Smooth muscle cell (in vitro differentiated cells): ENCODE measurements around the gene RRP7A. TPM values are rescaled to one million over a fixed set of nuclear protein-coding genes. Genes with fewer than 3 reads are reported as not detected.
"Not testable (repeated sequence)": the region's sequence is repeated elsewhere in the genome, so short reads cannot be mapped to it uniquely, and the experiment has no call there.

Experiments
- DNase-seq: peaks from one replicate; lab custom pipeline; 2025; ENCODE audit not compliant: unreplicated experiment; lab: John Stamatoyannopoulos, UW
- H2AFZ ChIP-seq: fragments of 200-600 bp; sonication (generic); 2 replicates; pipeline ENCODE4 v1.6.0; 2016; ENCODE audit warnings: antibody characterized with exemption, low read depth, mild to moderate bottlenecking
- H3F3A ChIP-seq: fragments of 200-600 bp; sonication (generic); 2 replicates; pipeline ENCODE4 v1.6.0; 2017; ENCODE audit warnings: antibody characterized with exemption, low read depth
- H3K27ac ChIP-seq: fragments of 200-600 bp; sonication (generic); 2 replicates; pipeline ENCODE4 v1.5.1; 2016; ENCODE audit warnings: low read depth, mild to moderate bottlenecking
- H3K27me3 ChIP-seq: fragments of 200-600 bp; sonication (generic); 2 replicates; pipeline ENCODE4 v1.6.1; 2016; ENCODE audit warnings: low read depth, mild to moderate bottlenecking
- H3K36me3 ChIP-seq: fragments of 200-600 bp; sonication (generic); 2 replicates; pipeline ENCODE4 v1.5.1; 2016; ENCODE audit warnings: low read depth
- H3K4me1 ChIP-seq: fragments of 200-600 bp; sonication (generic); 2 replicates; pipeline ENCODE4 v1.5.1; 2016; ENCODE audit warnings: low read depth
- H3K4me2 ChIP-seq: fragments of 200-600 bp; sonication (generic); 2 replicates; pipeline ENCODE4 v1.6.0; 2016; ENCODE audit warnings: mild to moderate bottlenecking
- H3K4me3 ChIP-seq: fragments of 200-600 bp; sonication (generic); 2 replicates; pipeline ENCODE4 v1.5.1; 2016; ENCODE audit warnings: mild to moderate bottlenecking
- H3K79me2 ChIP-seq: fragments of 200-600 bp; sonication (generic); 2 replicates; pipeline ENCODE4 v1.6.0; 2016; ENCODE audit warnings: low read depth, mild to moderate bottlenecking
- H3K9ac ChIP-seq: fragments of 200-600 bp; sonication (generic); 2 replicates; pipeline ENCODE4 v1.6.0; 2016; ENCODE audit warnings: low read depth
- H3K9me3 ChIP-seq: fragments of 200-600 bp; sonication (generic); replicated peaks from 2 replicates; pipeline ENCODE4 v1.5.1; 2016; ENCODE audit warnings: low read depth
- H4K20me1 ChIP-seq: fragments of 200-600 bp; sonication (generic); 2 replicates; pipeline ENCODE4 v1.6.0; 2016; ENCODE audit warnings: low read depth
- CTCF ChIP-seq: fragments of 200-600 bp; sonication (generic); IDR thresholded peaks from 2 replicates; pipeline ENCODE4 v1.5.1; 2017; ENCODE audit warnings: borderline replicate concordance, mild to moderate bottlenecking, antibody characterized with exemption; ENCODE audit not compliant: insufficient read depth, poor library complexity, severe bottlenecking
- WGBS: methylation state at CpG from one replicate; pipeline ENCODE4 v1.1.7; 2016; ENCODE audit warnings: low lambda C conversion rate; 5-methylcytosine and 5-hydroxymethylcytosine counted together
- polyA plus RNA-seq: library from polyadenylated mRNA; unstranded; fragments of >200 nt; fragmentation: Nextera tagmentation; extraction: Ambion mirVana; gene quantifications from 2 replicates; pipeline ENCODE4 v1.2.1, GENCODE V29; 2016
- total RNA-seq: library from RNA; depleted of rRNA; stranded (reverse); fragments of >200 nt; gene quantifications from 2 replicates; pipeline ENCODE4 v1.2.3, GENCODE V29; 2014

RRP7A gene
- total and polyA plus RNA-seq, 2 experiments from 2014 or later, result 24.5 to 64.2 TPM

DNA sequence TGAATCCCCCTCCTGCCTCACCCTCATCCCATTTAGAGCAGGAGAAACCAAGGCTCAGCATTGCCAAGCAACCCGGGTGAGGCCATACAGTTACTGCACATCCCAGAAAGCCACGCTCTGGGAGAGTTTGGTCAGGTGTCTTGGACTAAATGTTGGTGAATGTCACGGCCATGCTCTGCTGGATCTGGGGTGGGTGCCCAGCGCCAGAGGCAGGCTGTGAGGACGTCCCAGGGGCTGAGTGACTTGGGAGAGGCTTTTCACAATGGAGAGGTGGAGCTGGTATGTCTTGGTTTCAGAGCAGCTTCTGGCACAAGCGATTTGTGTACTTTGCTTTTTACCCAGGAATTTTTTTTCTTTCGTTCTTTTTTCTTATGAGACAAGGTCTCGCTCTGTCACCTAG lies 40.8 kb upstream of the RRP7A start:
- no peaks in the 10 kb centered on the region for H4K20me1 ChIP-seq
- 91% methylated on average over 8 of the region's 8 CpGs for WGBS
- no peaks in the 10 kb centered on the region for H3K79me2 ChIP-seq
- TF ChIP-seq CTCF, result no peak
- no peaks in the 10 kb centered on the region for H3K27me3 ChIP-seq
- H3K4me2 ChIP-seq, result no peak overlapping the region
- no peaks in the 10 kb centered on the region for H3K36me3 ChIP-seq
- no peak overlapping the region for H3K4me3 ChIP-seq
- no peaks in the 10 kb centered on the region for H3K9me3 ChIP-seq
- no peak overlapping the region for H2AFZ ChIP-seq
- no peak for DNase-seq
- no peak overlapping the region for H3K27ac ChIP-seq
- H3K4me1 ChIP-seq, result no peaks in the 10 kb centered on the region
- H3F3A ChIP-seq, result no peaks in the 10 kb centered on the region
- no peak overlapping the region for H3K9ac ChIP-seq

GRCh38 chr22:42553475-42554361 lies 34.1 kb upstream of the RRP7A start, which contains the start of gene SERHL2:
Gene SERHL2, plus strand, starts transcription at chr22:42553956. Its CDS starts 65 bp downstream, at chr22:42554021.
- H3K9me3 ChIP-seq, result no peaks in the 10 kb centered on the region
- H3F3A ChIP-seq, result no peaks in the 10 kb centered on the region
- H3K36me3 ChIP-seq, result no peaks in the 10 kb centered on the region
- peak within 1 kb of the TSS; percentile 16 for H3K9ac ChIP-seq
- DNase-seq, result peak; percentile 93
- peak within 1 kb of the TSS; percentile 60 for H3K4me3 ChIP-seq
- 8% methylated on average over 75 of the region's 75 CpGs for WGBS
- no peaks in the 10 kb centered on the region for H3K79me2 ChIP-seq
- no peak within 1 kb of the TSS for H3K27ac ChIP-seq
- no peak for TF ChIP-seq CTCF
- peak within 1 kb of the TSS; percentile 23 for H2AFZ ChIP-seq
- no peaks in the 10 kb centered on the region for H3K27me3 ChIP-seq
- H3K4me1 ChIP-seq, result no peaks in the 10 kb centered on the region
- peak within 1 kb of the TSS; percentile 92 for H3K4me2 ChIP-seq
- no peaks in the 10 kb centered on the region for H4K20me1 ChIP-seq

DNA sequence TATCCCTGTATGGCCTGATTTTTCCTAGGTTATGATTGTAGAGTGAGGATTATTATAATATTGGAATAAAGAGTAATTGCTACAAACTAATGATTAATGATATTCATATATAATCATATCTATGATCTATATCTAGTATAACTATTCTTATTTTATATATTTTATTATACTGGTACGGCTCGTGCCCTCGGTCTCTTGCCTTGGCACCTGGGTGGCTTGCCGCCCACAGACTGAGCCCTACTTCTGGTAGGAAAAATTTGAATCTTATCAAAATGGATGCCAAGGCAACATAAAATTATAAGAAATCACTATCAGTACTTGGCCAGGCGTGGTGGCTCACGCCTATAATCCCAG lies 32.7 kb upstream of the RRP7A start:
- H3K79me2 ChIP-seq, H3K9ac ChIP-seq, H3K4me3 ChIP-seq, H3K4me1 ChIP-seq, H3K27ac ChIP-seq, H2AFZ ChIP-seq, H4K20me1 ChIP-seq, H3K9me3 ChIP-seq, H3K4me2 ChIP-seq, DNase-seq, H3F3A ChIP-seq, H3K27me3 ChIP-seq, H3K36me3 ChIP-seq: not testable (repeated sequence)
- whole genome bisulfite sequencing, result 96% methylated on average over 6 of the region's 6 CpGs

DNA sequence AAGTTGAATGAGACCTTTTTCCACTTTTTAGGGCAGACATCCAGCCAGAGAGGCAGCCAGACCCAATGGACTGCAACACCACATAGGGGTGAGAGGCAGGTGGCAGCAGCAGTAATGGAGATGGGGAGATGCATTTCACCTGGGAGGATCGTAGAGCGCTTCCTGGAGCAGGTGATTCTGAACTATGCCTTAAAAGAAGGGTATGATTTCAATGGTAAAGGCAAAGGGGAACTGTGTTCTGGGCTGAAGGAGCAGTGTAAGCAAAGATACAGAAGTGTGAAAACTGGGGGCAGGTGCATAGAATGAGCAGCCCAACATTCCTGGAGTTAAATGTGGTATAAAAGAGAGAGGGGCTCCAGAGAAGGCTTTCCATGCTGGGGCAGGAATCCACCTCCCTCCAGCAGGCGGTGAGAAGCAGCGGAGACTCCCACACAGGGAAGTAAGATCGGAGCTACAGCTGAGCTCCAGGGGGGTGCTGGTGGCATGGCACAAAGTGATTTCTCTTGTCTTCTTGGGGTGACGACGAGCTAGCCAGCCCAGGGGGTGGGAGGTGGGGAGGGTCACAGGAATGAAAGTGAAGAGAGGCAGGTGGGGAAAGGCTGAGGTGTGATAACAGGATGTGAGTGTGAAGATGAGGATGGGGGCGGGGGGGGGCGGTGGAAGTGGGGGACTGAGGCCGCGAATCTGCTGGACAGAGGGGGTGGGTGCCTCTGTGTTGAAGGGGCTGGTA lies 29.9 kb upstream of the RRP7A start:
- H3K36me3 ChIP-seq, result no peaks in the 10 kb centered on the region
- H3K9me3 ChIP-seq, result no peaks in the 10 kb centered on the region
- WGBS, result 84% methylated on average over 9 of the region's 11 CpGs
- H3K27me3 ChIP-seq, result no peaks in the 10 kb centered on the region
- no peak overlapping the region for H3K27ac ChIP-seq
- no peaks in the 10 kb centered on the region for H4K20me1 ChIP-seq
- no peaks in the 10 kb centered on the region for H3F3A ChIP-seq
- H3K9ac ChIP-seq, result no peak overlapping the region
- no peak for DNase-seq
- TF ChIP-seq CTCF, result no peak
- H3K4me3 ChIP-seq, result no peak overlapping the region
- H3K4me1 ChIP-seq, result no peaks in the 10 kb centered on the region
- H2AFZ ChIP-seq, result no peak overlapping the region
- no peaks in the 10 kb centered on the region for H3K79me2 ChIP-seq
- H3K4me2 ChIP-seq, result no peak overlapping the region
